ENCODE measurements around the gene RAB44.

DNA sequence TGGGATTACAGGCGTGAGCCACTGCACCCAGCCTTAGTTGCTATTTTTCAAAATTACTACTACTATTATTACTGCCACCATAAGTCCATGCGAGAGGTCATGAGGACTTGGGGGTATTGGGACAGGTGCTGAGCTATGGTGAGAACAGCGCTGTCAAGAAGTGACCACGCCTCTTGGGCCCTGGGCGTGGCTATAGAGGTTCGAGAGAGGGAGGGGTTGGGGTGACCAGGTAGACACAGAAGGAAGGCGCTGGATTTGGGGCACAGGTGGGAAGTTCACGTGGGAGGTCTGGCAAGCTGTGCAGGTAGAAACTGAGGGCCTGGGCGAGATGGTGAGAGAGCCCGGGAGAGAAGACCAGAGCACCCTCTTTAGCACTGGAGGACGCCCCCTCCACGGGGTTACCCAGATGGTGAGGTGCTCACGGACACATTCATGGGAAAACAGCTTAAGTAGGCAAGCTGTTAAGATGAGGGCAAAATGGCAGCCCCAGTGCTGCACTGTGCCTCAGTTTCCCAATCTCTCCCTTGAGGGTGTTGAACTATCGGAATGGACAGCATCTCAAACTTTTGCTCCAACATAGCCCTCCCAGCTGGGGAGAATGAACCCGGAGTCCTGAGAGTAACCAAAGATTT is 61.0 kb downstream of the RAB44 start:
- TF ChIP-seq, protein P1, sequence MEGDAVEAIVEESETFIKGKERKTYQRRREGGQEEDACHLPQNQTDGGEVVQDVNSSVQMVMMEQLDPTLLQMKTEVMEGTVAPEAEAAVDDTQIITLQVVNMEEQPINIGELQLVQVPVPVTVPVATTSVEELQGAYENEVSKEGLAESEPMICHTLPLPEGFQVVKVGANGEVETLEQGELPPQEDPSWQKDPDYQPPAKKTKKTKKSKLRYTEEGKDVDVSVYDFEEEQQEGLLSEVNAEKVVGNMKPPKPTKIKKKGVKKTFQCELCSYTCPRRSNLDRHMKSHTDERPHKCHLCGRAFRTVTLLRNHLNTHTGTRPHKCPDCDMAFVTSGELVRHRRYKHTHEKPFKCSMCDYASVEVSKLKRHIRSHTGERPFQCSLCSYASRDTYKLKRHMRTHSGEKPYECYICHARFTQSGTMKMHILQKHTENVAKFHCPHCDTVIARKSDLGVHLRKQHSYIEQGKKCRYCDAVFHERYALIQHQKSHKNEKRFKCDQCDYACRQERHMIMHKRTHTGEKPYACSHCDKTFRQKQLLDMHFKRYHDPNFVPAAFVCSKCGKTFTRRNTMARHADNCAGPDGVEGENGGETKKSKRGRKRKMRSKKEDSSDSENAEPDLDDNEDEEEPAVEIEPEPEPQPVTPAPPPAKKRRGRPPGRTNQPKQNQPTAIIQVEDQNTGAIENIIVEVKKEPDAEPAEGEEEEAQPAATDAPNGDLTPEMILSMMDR (IDR thresholded peaks at IDR 0.05) = no peak
- no peak for TF ChIP-seq POLR2A (IDR thresholded peaks at IDR 0.05)

Measured in right lobe of liver (tissue), 4 donors.